Measurements from ENCODE around the gene FARP1.
"Not testable (repeated sequence)": the region's sequence is repeated elsewhere in the genome, so short reads cannot be mapped to it uniquely, and the experiment has no call there.

FARP1 gene

GRCh38 chr13:98265692-98266551 is 123.0 kb downstream of the FARP1 start:
- no peak for DNase-seq

- DNase-seq = no peak
These were observed 124.4 kb downstream of the FARP1 start for GRCh38 chr13:98267080-98267912.

GRCh38 chr13:98269386-98269785 is 126.5 kb downstream of the FARP1 start:
- DNase-seq = no peak

GRCh38 chr13:98270819-98271218 is 127.9 kb downstream of the FARP1 start:
- no peak for DNase-seq

GRCh38 chr13:98271646-98272045 is 128.8 kb downstream of the FARP1 start:
- DNase-seq = not testable (repeated sequence)

- DNase-seq = no peak
These were observed 129.7 kb downstream of the FARP1 start for GRCh38 chr13:98272549-98272948.

GRCh38 chr13:98273067-98273823 is 130.4 kb downstream of the FARP1 start:
- DNase-seq = no peak

GRCh38 chr13:98273824-98274742 is 131.2 kb downstream of the FARP1 start:
- no peak for DNase-seq

GRCh38 chr13:98274921-98275487 is 132.1 kb downstream of the FARP1 start:
- no peak for DNase-seq

- DNase-seq = no peak
These were observed 132.8 kb downstream of the FARP1 start for GRCh38 chr13:98275681-98276171.

GRCh38 chr13:98276486-98276885 is 133.6 kb downstream of the FARP1 start:
- DNase-seq = no peak

- DNase-seq = no peak
These were observed 135.3 kb downstream of the FARP1 start for GRCh38 chr13:98278068-98278724.

- DNase-seq = no peak
These were observed 136.7 kb downstream of the FARP1 start for GRCh38 chr13:98279473-98280175.

GRCh38 chr13:98280176-98280510 is 137.2 kb downstream of the FARP1 start:
- no peak for DNase-seq

- DNase-seq = no peak
These were observed 141.8 kb downstream of the FARP1 start for GRCh38 chr13:98284679-98285078.

- DNase-seq = no peak
These were observed 142.4 kb downstream of the FARP1 start for GRCh38 chr13:98285317-98285716.

GRCh38 chr13:98285852-98286594 is 143.1 kb downstream of the FARP1 start:
- no peak for DNase-seq

GRCh38 chr13:98286799-98287198 is 143.9 kb downstream of the FARP1 start:
- no peak for DNase-seq

- no peak for DNase-seq
These were observed 145.3 kb downstream of the FARP1 start for GRCh38 chr13:98288211-98288610.
